GM20000 (cell line): ENCODE data around the gene DNMT3A.

Experiments
- DNase-seq: peaks from one replicate; pipeline ENCODE4 v3.0.0; 2012; ENCODE audit warnings: low spot score
- CTCF ChIP-seq: IDR thresholded peaks from 2 replicates; pipeline ENCODE4 v1.5.1; 2012; ENCODE audit warnings: mild to moderate bottlenecking, control low read depth; ENCODE audit errors: extremely low read depth, missing control alignments

The DNMT3A gene

GRCh38 chr2:25290811-25291495 lies 50.8 kb downstream of the DNMT3A start:
- no peak for TF ChIP-seq CTCF
- DNase-seq = no peak

GRCh38 chr2:25286723-25287483 lies 54.8 kb downstream of the DNMT3A start:
- no peak for TF ChIP-seq CTCF
- no peak for DNase-seq

GRCh38 chr2:25286025-25286400 lies 55.7 kb downstream of the DNMT3A start:
- peak; percentile 75 for DNase-seq
- TF ChIP-seq CTCF = no peak

GRCh38 chr2:25285265-25286024 lies 56.3 kb downstream of the DNMT3A start:
- no peak for DNase-seq
- TF ChIP-seq CTCF = no peak

GRCh38 chr2:25284756-25285155 lies 57.0 kb downstream of the DNMT3A start:
- no peak for DNase-seq
- no peak for TF ChIP-seq CTCF

GRCh38 chr2:25283921-25284320 lies 57.8 kb downstream of the DNMT3A start:
- DNase-seq = no peak
- TF ChIP-seq CTCF = no peak

- TF ChIP-seq CTCF = no peak
Observed at GRCh38 chr2:25281941-25282340, 59.8 kb downstream of the DNMT3A start.

More at GRCh38 chr2:25281941-25282340, 59.8 kb downstream of the DNMT3A start:
- DNase-seq = no peak
